Stimulated activated naive CD4-positive, alpha-beta T cell (primary cell): ENCODE results near the gene JAG1.

ENCODE experiments used
- DNase-seq, 6 experiments: peaks; one replicate each; lab custom pipeline; 2025; lab: John Stamatoyannopoulos, UW

Gene JAG1

GRCh38 chr20:10673842-10674683 is at the start of gene JAG1:
Gene JAG1, minus strand, starts transcription at chr20:10673999. Its CDS starts 469 bp downstream, at chr20:10673530.
- DNase-seq, result no peak

GRCh38 chr20:10721976-10722375 is 48.2 kb upstream of the JAG1 start:
- DNase-seq, result no peak

- no peak for DNase-seq
Observed at GRCh38 chr20:10721137-10721896, 47.5 kb upstream of the JAG1 start.

GRCh38 chr20:10720565-10720964 is 46.8 kb upstream of the JAG1 start:
- DNase-seq, result no peak

GRCh38 chr20:10719740-10720385 is 46.1 kb upstream of the JAG1 start:
- no peak for DNase-seq

- no peak for DNase-seq
Observed at GRCh38 chr20:10718661-10719060, 44.9 kb upstream of the JAG1 start.

GRCh38 chr20:10716855-10717254 is 43.1 kb upstream of the JAG1 start:
- no peak for DNase-seq

- DNase-seq, result no peak
Observed at GRCh38 chr20:10715035-10715434, 41.2 kb upstream of the JAG1 start.

- DNase-seq, result no peak
Observed at GRCh38 chr20:10714236-10714975, 40.6 kb upstream of the JAG1 start.

- no peak for DNase-seq
Observed at GRCh38 chr20:10713161-10713560, 39.4 kb upstream of the JAG1 start.

GRCh38 chr20:10711903-10712451 is 38.2 kb upstream of the JAG1 start:
- DNase-seq, result no peak

- DNase-seq, result no peak
Observed at GRCh38 chr20:10710991-10711775, 37.4 kb upstream of the JAG1 start.

- no peak for DNase-seq
Observed at GRCh38 chr20:10709916-10710315, 36.1 kb upstream of the JAG1 start.

- DNase-seq, result no peak
Observed at GRCh38 chr20:10708351-10709185, 34.8 kb upstream of the JAG1 start.

- DNase-seq, result no peak
Observed at GRCh38 chr20:10707791-10708190, 34.0 kb upstream of the JAG1 start.

- DNase-seq, result no peak
Observed at GRCh38 chr20:10707068-10707467, 33.3 kb upstream of the JAG1 start.

- DNase-seq, result no peak
Observed at GRCh38 chr20:10706460-10706811, 32.6 kb upstream of the JAG1 start.

- no peak for DNase-seq
Observed at GRCh38 chr20:10705801-10706459, 32.1 kb upstream of the JAG1 start.

- no peak for DNase-seq
Observed at GRCh38 chr20:10701607-10702006, 27.8 kb upstream of the JAG1 start.

- DNase-seq, result no peak
Observed at GRCh38 chr20:10699941-10700340, 26.1 kb upstream of the JAG1 start.
